ENCODE results near the gene PRR9. TPM values are rescaled to one million over a fixed set of nuclear protein-coding genes. Genes with fewer than 3 reads are reported as not detected.

PRR9 gene
- total RNA-seq, 1 experiment from 2014 or later = not detected

DNA sequence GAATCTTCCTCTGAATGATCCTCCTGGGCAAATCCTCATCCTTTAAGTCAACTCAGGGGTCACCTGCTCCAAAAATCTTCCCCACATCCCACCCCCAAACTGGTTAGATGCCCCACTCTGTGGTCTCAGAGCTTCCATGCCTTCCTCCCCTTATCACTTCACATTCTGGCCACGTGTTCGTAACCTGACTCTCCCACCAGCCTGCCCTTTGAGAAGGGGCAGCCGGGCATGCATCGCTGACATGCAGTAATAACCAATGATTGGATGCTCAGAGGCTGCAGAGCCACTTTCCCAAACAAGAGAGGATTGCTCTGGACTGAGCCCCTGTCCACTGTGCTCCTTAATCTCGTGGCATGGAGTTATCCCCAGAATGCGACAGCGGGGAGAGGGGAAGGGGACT, 7.2 kb upstream of the PRR9 start:
- H3K27me3 Mint-ChIP-seq (ENCODE audit: low read depth) = peaks cover 13% of the 10 kb centered on the region
- no peaks in the 10 kb centered on the region for H3K36me3 Mint-ChIP-seq
- DNase-seq (ENCODE audit: low spot score) = no peak
- no peak for ATAC-seq
- no peak for TF ChIP-seq ZNF263 (CRISPR knock-in tag; IDR thresholded peaks at IDR 0.05; ENCODE audit: low read depth)
- TF ChIP-seq, protein P1, sequence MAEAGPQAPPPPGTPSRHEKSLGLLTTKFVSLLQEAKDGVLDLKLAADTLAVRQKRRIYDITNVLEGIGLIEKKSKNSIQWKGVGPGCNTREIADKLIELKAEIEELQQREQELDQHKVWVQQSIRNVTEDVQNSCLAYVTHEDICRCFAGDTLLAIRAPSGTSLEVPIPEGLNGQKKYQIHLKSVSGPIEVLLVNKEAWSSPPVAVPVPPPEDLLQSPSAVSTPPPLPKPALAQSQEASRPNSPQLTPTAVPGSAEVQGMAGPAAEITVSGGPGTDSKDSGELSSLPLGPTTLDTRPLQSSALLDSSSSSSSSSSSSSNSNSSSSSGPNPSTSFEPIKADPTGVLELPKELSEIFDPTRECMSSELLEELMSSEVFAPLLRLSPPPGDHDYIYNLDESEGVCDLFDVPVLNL (CRISPR knock-in tag; IDR thresholded peaks at IDR 0.05; ENCODE audit: borderline replicate concordance, low read depth) = no peak
- TF ChIP-seq, protein P2, sequence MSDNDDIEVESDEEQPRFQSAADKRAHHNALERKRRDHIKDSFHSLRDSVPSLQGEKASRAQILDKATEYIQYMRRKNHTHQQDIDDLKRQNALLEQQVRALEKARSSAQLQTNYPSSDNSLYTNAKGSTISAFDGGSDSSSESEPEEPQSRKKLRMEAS (CRISPR knock-in tag; IDR thresholded peaks at IDR 0.05) = peak; percentile 30; the same call in 1 of the 2 replicates
- TF ChIP-seq, protein P3, sequence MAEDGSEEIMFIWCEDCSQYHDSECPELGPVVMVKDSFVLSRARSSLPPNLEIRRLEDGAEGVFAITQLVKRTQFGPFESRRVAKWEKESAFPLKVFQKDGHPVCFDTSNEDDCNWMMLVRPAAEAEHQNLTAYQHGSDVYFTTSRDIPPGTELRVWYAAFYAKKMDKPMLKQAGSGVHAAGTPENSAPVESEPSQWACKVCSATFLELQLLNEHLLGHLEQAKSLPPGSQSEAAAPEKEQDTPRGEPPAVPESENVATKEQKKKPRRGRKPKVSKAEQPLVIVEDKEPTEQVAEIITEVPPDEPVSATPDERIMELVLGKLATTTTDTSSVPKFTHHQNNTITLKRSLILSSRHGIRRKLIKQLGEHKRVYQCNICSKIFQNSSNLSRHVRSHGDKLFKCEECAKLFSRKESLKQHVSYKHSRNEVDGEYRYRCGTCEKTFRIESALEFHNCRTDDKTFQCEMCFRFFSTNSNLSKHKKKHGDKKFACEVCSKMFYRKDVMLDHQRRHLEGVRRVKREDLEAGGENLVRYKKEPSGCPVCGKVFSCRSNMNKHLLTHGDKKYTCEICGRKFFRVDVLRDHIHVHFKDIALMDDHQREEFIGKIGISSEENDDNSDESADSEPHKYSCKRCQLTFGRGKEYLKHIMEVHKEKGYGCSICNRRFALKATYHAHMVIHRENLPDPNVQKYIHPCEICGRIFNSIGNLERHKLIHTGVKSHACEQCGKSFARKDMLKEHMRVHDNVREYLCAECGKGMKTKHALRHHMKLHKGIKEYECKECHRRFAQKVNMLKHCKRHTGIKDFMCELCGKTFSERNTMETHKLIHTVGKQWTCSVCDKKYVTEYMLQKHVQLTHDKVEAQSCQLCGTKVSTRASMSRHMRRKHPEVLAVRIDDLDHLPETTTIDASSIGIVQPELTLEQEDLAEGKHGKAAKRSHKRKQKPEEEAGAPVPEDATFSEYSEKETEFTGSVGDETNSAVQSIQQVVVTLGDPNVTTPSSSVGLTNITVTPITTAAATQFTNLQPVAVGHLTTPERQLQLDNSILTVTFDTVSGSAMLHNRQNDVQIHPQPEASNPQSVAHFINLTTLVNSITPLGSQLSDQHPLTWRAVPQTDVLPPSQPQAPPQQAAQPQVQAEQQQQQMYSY (CRISPR knock-in tag; IDR thresholded peaks at IDR 0.05) = no peak
- TF ChIP-seq, protein P4, sequence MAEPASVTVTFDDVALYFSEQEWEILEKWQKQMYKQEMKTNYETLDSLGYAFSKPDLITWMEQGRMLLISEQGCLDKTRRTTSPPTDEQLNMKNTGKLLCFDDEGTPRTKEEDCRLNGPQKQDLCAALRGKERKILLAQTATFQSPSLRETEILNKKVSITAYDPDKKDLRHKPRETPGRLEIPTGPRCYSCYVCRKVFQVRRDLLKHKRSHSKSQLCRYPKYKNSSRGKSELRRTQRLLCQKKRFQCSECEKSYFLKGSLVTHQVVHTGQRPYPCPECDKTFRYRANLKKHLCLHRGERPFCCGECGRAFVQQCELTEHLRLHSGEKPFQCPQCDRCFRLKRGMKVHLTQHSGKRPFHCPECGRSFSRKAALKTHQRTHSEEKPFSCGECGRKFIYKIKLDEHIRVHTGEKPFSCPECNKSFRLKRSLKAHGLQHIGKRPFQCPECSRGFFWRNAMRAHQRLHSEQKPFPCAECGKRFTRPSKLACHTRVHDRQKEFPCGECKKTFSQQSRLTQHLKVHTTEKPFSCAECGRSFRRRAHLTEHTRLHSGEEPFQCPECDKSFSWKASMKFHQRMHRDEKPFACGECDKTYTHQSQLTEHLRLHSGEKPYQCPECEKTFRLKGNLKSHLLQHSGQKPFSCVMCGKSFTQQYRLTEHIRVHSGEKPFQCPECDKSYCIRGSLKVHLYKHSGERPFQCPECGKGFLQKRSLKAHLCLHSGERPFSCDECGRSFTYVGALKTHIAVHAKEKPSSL (CRISPR knock-in tag; conservative IDR thresholded peaks at IDR 0.05) = no peak
- no peak for TF ChIP-seq ETV6 (CRISPR knock-in tag; IDR thresholded peaks at IDR 0.05)
- no peak for TF ChIP-seq ZBTB21 (CRISPR knock-in tag; IDR thresholded peaks at IDR 0.05; ENCODE audit: borderline replicate concordance)
- TF ChIP-seq SOX15 (CRISPR knock-in tag; IDR thresholded peaks at IDR 0.05) = no peak
- TF ChIP-seq, protein P5, sequence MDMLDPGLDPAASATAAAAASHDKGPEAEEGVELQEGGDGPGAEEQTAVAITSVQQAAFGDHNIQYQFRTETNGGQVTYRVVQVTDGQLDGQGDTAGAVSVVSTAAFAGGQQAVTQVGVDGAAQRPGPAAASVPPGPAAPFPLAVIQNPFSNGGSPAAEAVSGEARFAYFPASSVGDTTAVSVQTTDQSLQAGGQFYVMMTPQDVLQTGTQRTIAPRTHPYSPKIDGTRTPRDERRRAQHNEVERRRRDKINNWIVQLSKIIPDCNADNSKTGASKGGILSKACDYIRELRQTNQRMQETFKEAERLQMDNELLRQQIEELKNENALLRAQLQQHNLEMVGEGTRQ (CRISPR knock-in tag; IDR thresholded peaks at IDR 0.05) = peak; percentile 43; the same call in 1 of the 2 replicates
- H3K4me1 Mint-ChIP-seq = peaks cover 10% of the 10 kb centered on the region
- H3K4me3 Mint-ChIP-seq = no peak overlapping the region
- POLR2A ChIA-PET = no interaction called here
- CTCF ChIA-PET = interaction anchor here (1.3 to 1.7 kb wide), 2 partner anchors 19 to 332 kb away, joined by 3 to 5 read pairs; partner anchors contain the start of gene SMCP
- H3K27ac Mint-ChIP-seq = no peak overlapping the region
- H3K9me3 Mint-ChIP-seq = peaks cover 5% of the 10 kb centered on the region; the same call in 1 of the 2 replicates

DNA sequence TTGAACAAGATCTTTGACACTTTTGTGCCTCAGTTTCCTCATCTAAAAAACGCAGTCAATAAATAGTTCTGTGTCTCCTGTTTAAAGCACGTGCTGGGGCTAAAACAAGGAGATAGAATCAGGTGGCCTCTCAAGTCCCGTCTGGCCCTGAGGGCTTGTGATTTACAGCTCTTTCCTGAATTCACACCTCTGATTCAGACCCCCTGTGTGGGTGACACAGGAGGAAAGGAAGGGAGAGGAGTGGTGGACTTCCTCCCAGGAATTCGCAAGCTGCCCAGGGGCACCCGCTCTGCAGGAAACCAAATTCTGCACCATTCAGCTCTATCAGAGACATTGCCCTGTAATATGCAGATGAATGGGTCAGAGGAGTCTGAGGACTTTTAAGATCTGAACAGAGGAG, 5.2 kb upstream of the PRR9 start:
- Mint-ChIP-seq H3K27ac (no peak overlapping the region), H3K27me3 (ENCODE audit: low read depth) (peaks cover 16% of the 10 kb centered on the region), H3K4me1 (peaks cover 10% of the 10 kb centered on the region), H3K4me3 (no peak overlapping the region), H3K9me3 (peaks cover 3% of the 10 kb centered on the region; the same call in 1 of the 2 replicates), H3K36me3 (no peaks in the 10 kb centered on the region)
- ChIA-PET CTCF (interaction anchor here (0.9 to 1.8 kb wide), 2 partner anchors 19 to 342 kb away, joined by 4 to 8 read pairs; no protein-coding TSS in a partner anchor), POLR2A (no interaction called here)
- ATAC-seq (no peak), DNase-seq (ENCODE audit: low spot score) (no peak)
- TF ChIP-seq, protein P6, sequence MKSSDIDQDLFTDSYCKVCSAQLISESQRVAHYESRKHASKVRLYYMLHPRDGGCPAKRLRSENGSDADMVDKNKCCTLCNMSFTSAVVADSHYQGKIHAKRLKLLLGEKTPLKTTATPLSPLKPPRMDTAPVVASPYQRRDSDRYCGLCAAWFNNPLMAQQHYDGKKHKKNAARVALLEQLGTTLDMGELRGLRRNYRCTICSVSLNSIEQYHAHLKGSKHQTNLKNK (CRISPR knock-in tag; IDR thresholded peaks at IDR 0.05) = no peak
- TF ChIP-seq, protein P5 (CRISPR knock-in tag; IDR thresholded peaks at IDR 0.05) = no peak
- TF ChIP-seq, protein P7, sequence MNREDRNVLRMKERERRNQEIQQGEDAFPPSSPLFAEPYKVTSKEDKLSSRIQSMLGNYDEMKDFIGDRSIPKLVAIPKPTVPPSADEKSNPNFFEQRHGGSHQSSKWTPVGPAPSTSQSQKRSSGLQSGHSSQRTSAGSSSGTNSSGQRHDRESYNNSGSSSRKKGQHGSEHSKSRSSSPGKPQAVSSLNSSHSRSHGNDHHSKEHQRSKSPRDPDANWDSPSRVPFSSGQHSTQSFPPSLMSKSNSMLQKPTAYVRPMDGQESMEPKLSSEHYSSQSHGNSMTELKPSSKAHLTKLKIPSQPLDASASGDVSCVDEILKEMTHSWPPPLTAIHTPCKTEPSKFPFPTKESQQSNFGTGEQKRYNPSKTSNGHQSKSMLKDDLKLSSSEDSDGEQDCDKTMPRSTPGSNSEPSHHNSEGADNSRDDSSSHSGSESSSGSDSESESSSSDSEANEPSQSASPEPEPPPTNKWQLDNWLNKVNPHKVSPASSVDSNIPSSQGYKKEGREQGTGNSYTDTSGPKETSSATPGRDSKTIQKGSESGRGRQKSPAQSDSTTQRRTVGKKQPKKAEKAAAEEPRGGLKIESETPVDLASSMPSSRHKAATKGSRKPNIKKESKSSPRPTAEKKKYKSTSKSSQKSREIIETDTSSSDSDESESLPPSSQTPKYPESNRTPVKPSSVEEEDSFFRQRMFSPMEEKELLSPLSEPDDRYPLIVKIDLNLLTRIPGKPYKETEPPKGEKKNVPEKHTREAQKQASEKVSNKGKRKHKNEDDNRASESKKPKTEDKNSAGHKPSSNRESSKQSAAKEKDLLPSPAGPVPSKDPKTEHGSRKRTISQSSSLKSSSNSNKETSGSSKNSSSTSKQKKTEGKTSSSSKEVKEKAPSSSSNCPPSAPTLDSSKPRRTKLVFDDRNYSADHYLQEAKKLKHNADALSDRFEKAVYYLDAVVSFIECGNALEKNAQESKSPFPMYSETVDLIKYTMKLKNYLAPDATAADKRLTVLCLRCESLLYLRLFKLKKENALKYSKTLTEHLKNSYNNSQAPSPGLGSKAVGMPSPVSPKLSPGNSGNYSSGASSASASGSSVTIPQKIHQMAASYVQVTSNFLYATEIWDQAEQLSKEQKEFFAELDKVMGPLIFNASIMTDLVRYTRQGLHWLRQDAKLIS (CRISPR knock-in tag; IDR thresholded peaks at IDR 0.05; ENCODE audit: borderline replicate concordance) = no peak
- TF ChIP-seq ZNF396 (CRISPR knock-in tag; IDR thresholded peaks at IDR 0.05; ENCODE audit: borderline replicate concordance) (no peak), GRHL2 (CRISPR knock-in tag; IDR thresholded peaks at IDR 0.05; ENCODE audit: insufficient replicate concordance, severe bottlenecking) (no peak)
- TF ChIP-seq, protein P3 (CRISPR knock-in tag; IDR thresholded peaks at IDR 0.05) = no peak

Measured in WTC11 (cell line).